HG02970 (cell line): Measurements from ENCODE around the gene CMIP.

Experiments
- ATAC-seq: cut with Tn5 transposase; IDR thresholded peaks from one replicate; pipeline ENCODE4 v1.9.1; 2021; ENCODE audit warnings: mild to moderate bottlenecking, moderate library complexity, moderate number of reproducible peaks; ENCODE audit not compliant: unreplicated experiment, low FRiP score

Gene CMIP

DNA sequence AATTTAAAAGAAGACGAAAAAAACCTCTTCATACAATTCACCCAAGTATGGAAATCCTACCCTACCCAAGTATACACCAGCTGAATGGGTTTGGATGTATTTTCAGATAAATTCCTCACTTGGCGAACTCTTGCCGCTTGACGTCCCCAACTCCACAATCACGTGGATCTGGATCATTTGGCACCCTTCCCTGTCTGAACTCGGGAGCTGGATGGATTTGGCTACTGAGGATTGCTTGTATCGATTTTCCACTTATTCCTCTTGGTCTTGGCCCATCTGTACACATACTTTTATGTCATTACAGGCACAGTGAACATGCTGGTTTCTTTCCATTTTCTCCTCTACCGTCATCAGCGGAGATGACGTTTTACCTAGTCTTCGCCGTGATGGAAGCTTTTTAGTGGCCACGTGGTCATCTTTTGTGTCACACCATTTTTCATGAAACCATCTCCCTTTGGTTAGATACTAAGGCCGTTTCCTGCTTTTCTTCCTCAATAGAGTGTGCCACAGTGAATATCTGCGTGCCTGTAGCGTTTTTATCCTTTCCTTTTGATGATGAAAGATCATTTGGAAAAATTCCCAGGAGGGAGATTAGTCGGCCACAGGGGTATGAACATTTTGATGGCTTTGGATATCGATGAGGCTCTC lies 47.1 kb downstream of the CMIP start:
- ATAC-seq: no peak

DNA sequence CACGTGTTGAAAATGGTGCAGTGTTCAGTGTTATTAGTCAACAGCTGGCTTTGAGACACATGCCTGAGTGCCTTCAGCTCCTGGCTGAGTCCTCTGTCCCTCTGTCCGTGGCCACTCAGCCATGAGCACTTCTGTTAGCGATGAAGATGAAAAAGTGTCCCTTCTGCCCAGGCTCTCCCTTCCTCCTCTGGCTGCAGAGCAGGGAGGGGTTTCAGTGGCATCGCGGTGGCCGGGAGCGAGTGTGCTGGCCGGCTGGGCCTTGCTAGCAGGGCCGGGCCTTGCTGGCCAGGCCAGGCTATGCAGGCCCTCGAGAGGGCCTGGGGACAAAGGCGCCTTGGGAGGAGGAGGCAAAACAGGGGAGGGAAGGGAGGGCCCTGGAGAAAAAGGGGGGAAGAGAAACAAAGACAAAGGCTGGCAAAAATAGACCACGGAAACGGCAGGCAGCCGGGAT lies 47.7 kb downstream of the CMIP start:
- ATAC-seq: no peak

DNA sequence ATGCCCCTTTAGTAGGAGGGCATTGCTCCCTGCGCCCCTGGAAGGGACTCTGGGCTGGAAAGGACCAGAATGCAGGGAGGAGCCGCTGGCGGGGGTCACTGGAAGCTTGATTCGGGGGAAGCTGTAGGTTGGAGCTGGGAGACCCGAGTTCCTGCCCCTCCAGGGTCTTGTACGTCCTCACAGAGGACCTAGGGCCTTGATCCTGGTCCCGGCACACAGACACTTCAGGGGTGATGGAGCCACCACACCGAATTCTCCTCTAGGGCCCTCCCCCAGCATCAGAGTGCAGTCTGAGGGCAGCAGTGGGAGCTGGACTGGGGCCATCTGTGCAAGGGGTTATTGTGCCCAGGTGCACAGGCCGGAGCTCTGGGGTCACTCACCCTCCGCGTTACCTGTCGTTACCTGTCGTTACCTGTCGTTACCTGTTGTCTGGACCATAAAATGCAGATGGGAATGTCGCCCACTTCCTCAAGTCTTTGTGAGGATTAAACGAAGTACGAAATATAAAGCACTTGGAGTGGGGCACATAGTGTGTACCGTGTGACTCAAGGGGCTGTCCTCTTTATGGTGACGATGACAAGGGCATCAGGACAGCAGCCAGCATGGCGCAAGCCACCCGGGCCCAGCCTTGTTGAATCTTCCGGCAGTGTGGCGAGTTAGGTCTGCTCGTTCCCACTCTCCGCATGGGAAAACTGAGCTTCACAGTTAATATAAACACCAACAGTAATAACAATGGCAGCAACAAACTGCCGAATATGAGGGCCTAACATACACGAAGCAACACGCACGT lies 48.6 kb downstream of the CMIP start:
- ATAC-seq: no peak

DNA sequence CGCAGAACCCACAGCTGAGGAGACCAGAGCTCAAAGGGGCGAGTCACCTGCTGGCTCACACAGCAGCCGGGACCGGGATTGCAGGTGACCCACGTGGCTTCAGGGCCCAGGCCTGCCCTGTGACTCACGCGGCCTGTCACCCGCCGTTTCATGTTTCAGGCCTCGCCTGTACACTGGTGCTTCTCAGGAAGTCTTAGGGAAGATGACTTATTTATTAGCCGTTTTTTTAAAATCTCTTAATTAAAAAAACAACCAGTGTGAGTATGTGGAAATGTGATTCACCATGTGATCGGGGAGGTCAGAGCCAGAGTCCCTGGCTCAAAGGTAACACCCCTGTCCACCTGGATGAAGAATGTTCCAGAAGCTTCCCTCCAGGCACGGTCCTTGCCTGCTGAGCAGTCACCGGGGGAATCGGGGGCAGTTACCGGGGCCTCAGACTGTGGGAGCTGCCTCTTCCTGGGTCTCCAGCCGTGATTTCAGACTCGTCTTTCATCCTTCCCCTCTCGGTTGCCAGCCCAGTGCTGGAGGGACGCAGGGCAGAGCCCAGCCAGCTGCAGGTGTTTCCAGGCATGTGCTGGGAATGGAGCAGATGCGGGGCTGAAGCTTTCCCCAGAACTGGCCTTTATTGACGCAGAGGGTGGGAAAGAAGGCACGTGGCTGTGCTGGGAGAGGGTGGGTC lies 49.3 kb downstream of the CMIP start:
- ATAC-seq: no peak

DNA sequence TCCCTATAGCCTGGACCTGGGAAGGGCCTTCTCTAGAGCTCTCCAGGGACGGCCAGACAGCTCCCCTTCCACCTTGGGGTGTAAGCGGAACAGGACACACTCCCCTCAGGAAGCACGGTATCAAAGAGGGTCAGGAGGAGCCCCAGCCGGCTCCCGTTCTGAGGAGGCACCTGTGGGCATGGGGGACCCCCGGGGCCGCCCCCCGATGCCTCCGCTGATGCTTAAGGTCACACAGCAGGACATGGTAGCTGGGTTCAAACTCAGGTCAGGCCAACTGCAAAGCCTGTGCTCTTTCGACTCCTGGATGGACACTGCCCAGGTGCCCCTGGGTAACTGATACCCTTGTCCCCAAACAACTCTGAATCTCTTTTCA lies 49.8 kb downstream of the CMIP start:
- no peak for ATAC-seq

DNA sequence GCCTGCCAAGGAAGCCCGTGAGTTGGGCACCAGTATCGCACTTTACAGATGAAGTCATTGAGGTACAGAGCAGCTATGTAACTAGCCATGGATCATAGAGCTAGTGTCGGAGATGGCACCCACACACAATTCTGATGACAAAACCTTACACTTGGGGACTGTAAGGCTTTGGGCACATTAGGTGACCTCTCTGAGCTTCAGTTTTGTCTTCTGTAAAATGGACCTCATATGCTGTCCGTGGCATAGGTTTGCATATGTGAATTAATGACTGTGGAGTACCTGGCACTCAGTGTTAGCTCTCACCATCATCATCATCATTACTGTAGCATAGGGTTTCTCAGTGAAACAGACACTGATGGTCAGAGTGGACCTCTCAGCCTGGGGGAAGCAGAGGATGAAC lies 50.3 kb downstream of the CMIP start:
- no peak for ATAC-seq

DNA sequence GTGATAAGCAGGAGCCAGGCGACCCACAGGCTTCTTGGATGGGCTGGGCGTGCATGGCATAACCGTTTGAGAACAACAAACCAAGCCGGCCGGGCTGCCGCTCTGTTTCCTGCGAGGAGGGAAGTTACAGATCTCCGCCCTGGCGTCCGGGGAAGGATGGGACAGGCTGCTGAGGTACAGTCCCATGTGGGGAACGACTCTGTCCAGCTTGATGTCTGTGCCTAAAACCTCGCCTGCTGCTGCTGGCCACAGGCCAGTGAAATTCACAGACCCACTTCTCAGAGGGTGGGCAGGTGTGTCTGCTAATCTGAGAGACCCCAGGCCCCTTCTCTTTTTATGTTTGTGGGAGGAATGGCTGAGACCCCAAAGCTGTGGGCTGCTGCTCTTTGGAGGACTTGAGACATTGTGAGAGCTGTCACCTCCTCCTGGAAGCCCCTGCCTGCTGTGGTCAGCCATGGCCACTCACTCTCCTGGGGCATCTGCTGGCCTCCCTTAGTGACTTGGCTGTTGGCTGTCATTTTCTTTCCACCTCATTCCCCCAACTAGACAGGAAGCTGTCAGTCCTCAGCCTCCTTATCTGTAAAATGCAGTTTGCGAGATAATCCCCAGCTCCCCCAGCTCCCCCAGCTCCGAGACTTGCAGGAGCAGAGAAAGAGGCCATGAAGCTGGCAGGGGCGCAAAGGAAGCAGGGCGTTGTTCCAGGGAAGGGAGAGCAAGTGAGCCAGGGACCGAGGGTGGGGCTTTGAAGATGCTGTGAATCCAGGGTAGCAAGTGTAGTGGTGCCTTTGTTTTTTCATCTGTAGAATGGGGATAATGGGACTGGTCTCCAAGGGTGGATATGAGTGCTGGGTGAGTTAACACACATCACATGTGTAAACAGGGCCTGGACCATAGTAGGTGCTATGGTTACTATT lies 51.0 kb downstream of the CMIP start:
- ATAC-seq: no peak

DNA sequence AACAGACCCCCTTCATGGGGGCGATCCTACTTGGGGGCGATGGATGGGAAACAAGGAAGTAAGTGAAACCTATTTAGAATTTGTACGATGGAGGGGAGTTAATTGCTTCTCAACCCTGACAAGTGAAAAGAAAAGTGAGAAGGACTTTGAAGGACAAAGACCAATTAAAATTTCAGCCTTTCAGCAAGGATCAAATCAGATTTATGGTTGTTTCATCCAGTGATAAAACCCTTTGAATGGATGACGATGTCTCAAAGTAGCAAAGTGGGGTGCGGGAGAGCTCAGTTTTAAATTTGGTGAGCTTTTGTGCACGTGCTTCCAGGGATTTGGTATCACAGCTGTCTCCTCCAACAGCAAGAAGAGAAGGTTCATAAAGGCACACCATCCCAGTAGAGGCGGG lies 51.7 kb downstream of the CMIP start:
- ATAC-seq: no peak

DNA sequence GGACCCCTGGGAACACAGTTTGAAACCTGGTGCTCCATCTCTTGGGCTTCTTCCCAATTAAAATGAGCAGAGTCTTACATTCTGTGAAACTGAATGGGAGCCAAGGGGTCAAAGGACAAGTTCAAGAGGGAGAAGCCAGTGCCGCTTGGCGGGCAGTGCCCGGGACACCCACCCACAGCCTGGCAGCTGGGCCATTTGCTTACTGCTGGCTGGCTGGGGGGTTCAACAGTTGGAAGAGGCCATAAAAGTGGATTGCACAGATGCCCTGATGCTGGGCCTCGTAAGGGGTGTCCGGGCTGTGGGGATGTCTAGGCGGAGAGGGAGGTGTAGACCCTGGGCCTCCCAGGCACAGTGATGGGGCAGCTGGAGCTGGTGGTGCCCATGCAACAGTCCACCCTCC lies 52.1 kb downstream of the CMIP start:
- ATAC-seq: no peak

DNA sequence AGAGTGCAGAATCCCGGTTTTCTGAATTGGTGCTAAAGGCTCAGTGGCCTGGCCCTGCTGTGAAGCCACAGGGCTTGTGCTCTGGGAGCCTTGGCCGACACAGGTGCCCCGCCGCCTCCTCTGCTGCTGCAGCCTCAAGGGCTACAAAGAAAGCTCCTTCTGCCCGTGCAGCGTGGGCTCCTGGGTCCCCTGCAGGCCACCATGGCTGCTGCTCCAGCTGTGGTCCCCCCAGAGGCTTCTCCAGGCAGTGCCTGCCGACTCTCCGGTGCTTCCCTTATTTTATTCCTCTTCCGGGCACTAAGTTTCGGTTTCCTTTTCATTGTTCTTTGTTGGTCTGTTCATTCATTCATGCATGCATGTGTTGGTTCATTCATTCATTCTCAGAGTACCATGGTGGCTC lies 53.1 kb downstream of the CMIP start:
- ATAC-seq: no peak

DNA sequence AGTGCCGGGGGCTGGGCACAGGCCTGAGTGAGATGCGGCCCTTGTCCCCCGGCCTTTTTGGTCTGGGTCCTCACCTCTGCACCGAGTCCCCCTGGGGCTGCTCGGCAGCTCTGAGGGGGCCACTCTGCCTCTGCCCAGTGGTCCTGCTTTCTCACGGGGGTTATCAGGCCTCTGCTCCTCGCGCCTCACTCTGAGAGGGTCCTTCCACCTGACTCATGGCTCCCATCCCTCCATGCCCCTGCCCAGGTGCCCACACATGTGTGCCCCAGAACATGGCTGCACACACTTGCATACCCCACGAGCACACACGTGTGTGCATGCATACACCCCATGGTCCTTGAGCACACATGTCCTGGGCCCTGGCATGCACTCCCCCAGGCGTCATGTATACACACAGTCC lies 53.7 kb downstream of the CMIP start:
- no peak for ATAC-seq

DNA sequence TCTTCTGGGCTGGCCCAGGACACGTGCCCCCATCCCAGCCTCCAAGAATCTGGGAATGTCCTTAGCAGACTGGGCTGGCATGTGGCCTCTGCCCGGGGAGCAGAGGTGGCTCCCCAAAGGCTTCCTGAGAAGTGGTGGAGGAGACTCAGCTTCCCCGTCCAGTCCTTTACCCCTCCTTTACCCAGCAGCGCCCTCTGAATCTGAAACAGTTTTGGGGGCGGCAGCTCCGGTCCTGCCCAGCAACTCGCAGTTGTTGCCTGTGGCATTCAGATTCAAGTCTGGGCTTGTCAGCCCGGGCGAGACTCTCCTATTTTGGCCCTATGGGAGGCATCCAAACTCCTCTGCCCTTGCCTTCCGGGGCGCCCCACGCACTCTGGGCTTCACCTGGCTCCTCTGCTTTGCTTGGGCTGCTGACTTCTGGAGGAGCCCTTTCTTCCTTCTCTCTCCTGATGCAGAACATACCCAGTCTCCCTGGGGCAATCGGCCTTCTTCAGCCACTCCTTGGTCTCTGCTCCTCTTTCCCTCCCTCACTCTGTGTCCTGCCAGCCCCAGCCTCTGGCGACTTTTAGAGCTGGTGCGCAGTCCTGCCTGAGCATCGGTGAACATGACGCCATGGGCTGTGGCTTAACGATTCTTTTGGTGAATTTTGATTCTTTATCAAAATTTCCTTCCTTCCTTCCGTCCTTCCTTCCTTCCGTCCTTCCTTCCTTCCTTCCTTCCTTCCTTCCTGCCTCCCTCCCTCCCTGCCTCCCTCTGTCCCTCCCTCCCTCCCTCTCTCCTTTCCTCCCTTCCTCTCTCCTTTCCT lies 55.2 kb downstream of the CMIP start:
- ATAC-seq: no peak

DNA sequence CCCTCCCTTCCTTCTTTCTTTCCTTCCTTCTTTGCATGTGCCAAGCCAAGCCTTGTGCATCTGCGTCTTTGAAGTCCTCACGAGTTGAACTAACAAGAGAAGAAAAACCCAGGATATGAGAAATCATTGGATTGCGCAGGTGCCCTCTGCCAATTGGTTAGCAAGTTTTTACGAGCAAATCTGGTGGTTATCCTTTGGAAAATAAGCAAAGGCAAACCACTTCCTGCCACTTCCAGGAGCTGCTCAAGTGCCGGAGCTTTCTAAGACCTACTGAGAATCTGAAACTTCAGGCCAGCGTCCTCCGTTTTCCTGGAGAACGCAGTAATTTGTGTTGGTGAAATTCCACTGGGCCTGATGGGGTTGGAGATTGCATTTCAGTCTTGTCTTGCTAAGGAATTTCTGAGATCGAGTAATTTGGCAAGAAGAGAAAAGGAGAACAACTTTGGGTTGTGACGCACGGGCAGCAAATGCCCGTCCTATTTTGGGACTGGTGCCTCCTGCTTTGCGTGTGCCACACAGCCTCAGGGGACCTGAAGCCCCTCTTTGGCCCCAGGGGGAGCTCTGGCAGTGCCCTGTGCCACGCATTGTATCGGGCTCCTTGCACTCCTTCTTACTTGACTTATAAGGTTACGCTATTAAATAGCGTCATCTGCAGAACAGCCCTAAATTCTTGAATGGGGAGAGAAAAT lies 56.4 kb downstream of the CMIP start:
- ATAC-seq: no peak

DNA sequence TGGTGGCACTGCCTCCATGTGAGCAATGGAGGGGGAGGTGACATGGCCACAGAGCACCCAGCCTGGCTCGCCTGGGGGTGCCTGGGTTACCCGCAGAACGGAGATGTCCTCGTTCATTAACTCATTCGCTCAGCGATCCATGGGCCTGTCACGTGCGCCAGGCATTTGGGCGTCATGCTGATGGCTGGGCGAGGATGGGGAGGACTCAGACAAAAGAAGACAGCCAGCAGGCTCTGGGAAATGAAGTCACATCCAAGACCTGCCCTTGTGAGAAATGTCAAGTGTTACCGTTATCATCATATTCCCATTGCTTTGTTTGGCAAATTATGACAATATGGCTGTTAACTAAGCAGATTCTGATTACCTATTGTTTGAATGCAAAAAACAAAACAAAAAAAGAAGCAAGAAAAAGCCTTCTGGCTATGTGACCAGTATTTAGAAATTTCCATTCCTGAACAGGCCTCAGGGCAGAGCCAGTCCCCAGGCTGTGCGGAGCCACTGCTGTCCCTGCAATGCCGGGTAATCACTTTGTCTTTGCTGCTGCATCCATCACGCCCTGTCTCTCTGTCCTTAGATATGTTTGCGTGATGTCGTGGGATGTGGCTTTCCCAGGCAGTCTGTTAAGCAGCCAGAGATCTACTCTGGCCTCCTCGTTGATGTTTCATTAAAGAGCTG lies 57.9 kb downstream of the CMIP start:
- no peak for ATAC-seq

DNA sequence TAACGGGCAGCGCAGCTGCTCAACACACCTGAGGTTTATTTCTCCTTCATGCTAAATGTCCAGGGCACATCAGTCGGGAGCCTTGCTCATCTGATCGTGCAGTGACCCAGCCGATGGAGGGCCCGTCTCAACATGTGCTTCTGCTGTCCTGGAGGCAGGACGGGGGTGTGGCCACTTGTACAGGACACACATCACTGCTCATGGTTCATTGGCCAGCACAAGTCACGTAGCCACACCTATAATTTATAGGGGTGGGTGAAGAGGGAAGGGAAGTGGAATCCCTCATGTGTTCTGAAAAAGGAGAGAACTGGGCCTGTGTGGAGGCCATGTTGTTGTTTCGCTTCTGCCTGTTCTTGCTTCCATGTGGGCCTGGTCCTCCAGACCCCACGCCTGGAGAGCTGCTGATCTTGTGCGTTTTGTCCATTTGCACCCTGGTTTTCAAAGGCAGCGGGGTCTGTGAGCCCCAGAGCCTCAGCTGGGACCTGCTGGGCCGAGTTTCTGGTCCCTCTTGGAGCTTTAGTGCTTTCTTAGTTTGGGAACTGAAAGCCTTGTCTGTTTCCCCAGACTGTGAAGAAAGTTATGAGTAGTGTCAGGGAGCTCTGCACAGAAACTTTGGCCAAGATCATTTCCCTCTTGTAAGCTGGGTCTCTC lies 60.5 kb downstream of the CMIP start:
- ATAC-seq: peak; percentile 55

DNA sequence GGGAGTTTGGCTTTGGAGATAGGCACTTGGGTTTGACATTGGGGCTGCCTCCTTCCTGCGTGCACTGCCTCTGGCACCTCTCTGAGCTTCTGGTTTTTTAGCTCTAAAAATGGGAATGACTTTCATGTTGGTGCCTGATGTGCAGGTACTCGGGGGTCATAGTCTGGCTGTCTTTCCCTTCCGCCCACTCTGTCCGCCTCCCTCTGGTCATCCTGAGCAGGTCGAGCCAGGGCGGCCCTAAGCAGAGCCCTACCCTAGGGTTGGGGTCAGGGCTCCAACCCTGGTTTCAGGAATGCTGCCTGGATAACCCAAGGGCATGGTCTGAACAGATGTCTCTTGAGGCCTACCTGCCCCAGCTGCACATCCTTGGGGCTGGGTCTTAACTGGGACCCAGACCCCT lies 64.8 kb downstream of the CMIP start:
- no peak for ATAC-seq

DNA sequence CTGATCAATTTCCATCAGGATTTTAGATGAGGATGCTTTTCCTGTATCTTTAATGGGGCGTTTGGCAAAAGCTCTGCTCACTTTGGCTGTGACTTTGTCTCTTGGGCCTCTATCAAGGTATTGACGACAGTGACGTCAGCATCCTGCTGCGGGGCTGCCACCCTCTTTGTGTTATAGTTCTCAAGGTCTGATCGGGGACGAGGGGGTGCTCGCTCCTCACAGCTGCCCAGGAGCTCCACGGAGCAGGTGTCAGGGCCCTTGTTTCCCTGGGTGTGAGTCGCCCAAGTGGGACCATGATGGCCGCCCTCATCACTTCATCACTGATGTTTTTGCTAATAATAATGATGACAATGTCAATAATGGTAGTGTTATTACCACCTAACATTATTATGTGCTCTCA lies 65.4 kb downstream of the CMIP start:
- ATAC-seq: no peak

DNA sequence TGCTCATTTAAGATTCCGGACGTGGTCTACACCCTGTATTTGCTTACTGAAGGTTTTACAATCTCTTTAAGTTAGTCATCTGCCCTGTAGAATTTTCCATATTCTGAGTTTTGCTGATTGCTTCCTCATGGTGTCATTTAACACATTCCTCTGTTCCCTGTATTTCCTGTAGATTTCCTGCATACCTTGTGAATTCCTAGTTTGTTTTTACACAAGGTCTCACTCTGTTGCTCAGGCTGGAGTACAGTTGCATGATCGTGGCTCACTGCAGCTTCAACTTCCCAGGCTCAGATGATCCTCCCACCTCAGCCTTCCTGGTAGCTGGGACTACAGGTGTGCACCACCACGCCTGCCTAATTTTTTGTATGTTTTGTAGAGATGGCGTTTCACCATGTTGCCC lies 66.8 kb downstream of the CMIP start:
- no peak for ATAC-seq
